T-helper 17 cell (primary cell): ENCODE measurements around the gene NIM1K. TPM values are rescaled to one million over a fixed set of nuclear protein-coding genes. Genes with fewer than 3 reads are reported as not detected.
"Not testable (repeated sequence)": the region's sequence is repeated elsewhere in the genome, so short reads cannot be mapped to it uniquely, and the experiment has no call there.

Experiments
- ATAC-seq: fragments of 150-1000 bp; cut with Tn5 transposase; 2 replicates; pipeline ENCODE4 v1.10.0; 2021; ENCODE audit warnings: mild to moderate bottlenecking, moderate library complexity
- DNase-seq, 3 donors: peaks; one replicate each; pipeline versions ENCODE4 v3.0.0 to v3.0.0-alpha.2; 2020 to 2021
- H3K9me3 ChIP-seq: one replicate; pipeline ENCODE4 v1.7.0; 2013; ENCODE audit warnings: low read length, mild to moderate bottlenecking; ENCODE audit not compliant: control insufficient read depth, poor library complexity, severe bottlenecking
- H3K27ac Mint-ChIP-seq: one replicate; pipeline ENCODE4 v1.8.0; 2022; ENCODE audit warnings: mild to moderate bottlenecking, moderate library complexity, mixed read lengths
- H3K27me3 Mint-ChIP-seq: one replicate; pipeline ENCODE4 v1.8.0; 2022; ENCODE audit warnings: mixed read lengths
- H3K36me3 Mint-ChIP-seq: one replicate; pipeline ENCODE4 v1.8.0; 2022; ENCODE audit warnings: low read depth, mixed read lengths
- H3K4me1 Mint-ChIP-seq: one replicate; pipeline ENCODE4 v1.8.0; 2022; ENCODE audit warnings: mild to moderate bottlenecking, mixed read lengths
- H3K4me3 Mint-ChIP-seq: one replicate; pipeline ENCODE4 v1.8.0; 2022; ENCODE audit warnings: mild to moderate bottlenecking, moderate library complexity, mixed read lengths
- total RNA-seq, 4 donors: library from RNA in 2 of 4; stranded (reverse) in 2 of 4; gene quantifications; one replicate each; pipeline ENCODE4 v1.2.3 and lab custom pipeline; 2022 to 2026

The NIM1K gene
- total RNA-seq, 2 donors from 2014 or later: 0.76 to 1.1 TPM

DNA sequence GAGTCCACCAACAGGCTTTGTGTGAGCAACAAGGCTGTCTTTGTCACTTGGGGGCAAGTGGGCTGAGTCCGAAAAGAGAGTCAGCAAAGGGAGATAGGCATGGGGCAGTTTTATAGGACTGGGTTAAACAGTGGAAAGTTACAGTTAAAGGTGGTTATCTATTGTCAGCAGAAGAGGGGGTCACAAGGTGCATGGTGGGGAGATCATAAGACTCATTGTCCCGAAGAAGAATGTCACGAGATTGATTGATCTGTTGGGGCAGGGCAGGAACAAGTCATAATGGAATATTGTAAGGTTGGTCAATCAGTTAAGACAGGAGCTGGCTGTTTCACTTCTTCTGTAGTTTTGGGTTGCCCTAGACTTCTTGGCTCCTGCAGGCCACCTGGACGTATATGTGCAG, 128.8 kb downstream of the NIM1K start:
- Mint-ChIP-seq H3K36me3 (no peaks in the 10 kb centered on the region), H3K4me1 (no peaks in the 10 kb centered on the region), H3K27me3 (peaks cover 14% of the 10 kb centered on the region), H3K27ac (no peak overlapping the region), H3K4me3 (no peak overlapping the region)
- no peak for ATAC-seq
- no peak for DNase-seq
- no peaks in the 10 kb centered on the region for H3K9me3 ChIP-seq

DNA sequence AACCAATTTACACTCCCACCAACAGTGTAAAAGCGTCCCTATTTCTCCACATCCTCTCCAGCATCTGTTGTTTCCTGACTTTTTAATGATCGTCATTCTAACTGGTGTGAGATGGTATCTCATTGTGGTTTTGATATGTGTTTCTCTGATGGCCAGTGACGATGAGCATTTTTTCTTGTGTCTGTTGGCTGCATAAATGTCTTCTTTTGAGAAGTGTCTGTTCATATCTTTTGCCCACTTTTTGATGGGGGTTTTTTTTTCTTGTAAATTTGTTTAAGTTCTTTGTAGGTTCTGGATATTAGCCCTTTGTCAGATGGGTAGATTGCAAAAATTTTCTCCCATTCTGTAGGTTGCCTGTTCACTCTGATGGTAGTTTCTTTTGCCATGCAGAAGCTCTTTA, 131.5 kb downstream of the NIM1K start:
- H3K27ac Mint-ChIP-seq, H3K4me1 Mint-ChIP-seq, H3K9me3 ChIP-seq, H3K4me3 Mint-ChIP-seq, H3K36me3 Mint-ChIP-seq, DNase-seq, ATAC-seq, H3K27me3 Mint-ChIP-seq: not testable (repeated sequence)

DNA sequence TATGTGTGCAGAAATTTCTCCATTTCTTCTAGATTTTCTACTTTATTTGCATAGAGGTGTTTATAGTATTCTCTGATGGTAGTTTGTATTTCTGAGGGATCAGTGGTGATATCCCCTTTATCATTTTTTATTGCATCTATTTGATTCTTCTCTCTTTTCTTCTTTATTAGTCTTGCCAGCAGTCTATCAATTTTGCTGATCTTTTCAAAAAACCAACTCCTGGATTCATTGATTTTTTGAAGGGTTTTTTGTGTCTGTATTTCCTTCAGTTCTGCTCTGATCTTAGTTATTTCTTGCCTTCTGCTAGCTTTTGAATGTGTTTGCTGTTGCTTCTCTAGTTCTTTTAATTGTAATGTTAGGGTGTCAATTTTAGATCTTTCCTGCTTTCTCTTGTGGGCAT, 133.6 kb downstream of the NIM1K start:
- not testable (repeated sequence) for H3K27ac Mint-ChIP-seq, H3K9me3 ChIP-seq, ATAC-seq, H3K4me1 Mint-ChIP-seq, H3K27me3 Mint-ChIP-seq, DNase-seq, H3K4me3 Mint-ChIP-seq, H3K36me3 Mint-ChIP-seq

Other genes with a start within 250 kb of the NIM1K start
- gene ANXA2R, start 151.9 kb upstream of the NIM1K start, total RNA-seq: 10 to 100 TPM; 33.0 to 44.0 TPM
- gene ZNF131, start 71.3 kb upstream of the NIM1K start, total RNA-seq: 10 to 100 TPM; 68.0 to 69.9 TPM
- 10 to 100 TPM; 71.1 to 97.5 TPM for gene HMGCS1, start 121.2 kb downstream of the NIM1K start, total RNA-seq
- gene CCL28, start 220.2 kb downstream of the NIM1K start, total RNA-seq: 10 to 100 TPM; 10.6 to 14.9 TPM